GM12878 (cell line): ENCODE data around the gene POU6F2. TPM values are rescaled to one million over a fixed set of nuclear protein-coding genes. Genes with fewer than 3 reads are reported as not detected.

Source experiments
- ATAC-seq: fragments of 200-7000 bp; cut with Tn5 transposase; 3 replicates; pipeline ENCODE4 v1.9.1; 2020; ENCODE audit warnings: mild to moderate bottlenecking, moderate library complexity
- BruUV-seq: library from RNA; stranded (reverse); fragments of 400-500 nt; replicated peaks from 2 replicates; lab custom pipeline; 2021; lab: Mats Ljungman, UMichigan
- CTCF ChIA-PET: fragments of 300-600 bp; sonication (Branson Sonifier 250); formaldehyde crosslinking; extraction: SDS; loops from one replicate; lab custom pipeline; 2021; ENCODE audit warnings: inconsistent platforms; lab: Yijun Ruan, JAX
- POLR2A ChIA-PET: fragments of 350-600 bp; formaldehyde crosslinking; extraction: SDS; loops from one replicate; lab custom pipeline; 2021; ENCODE audit warnings: inconsistent platforms; lab: Charles Lee
- RAD21 ChIA-PET: fragments of 300-600 bp; sonication (Branson Sonifier 250); formaldehyde crosslinking; loops from one replicate; lab custom pipeline; 2023; ENCODE audit warnings: antibody characterized with exemption; ENCODE audit not compliant: unreplicated experiment; lab: Charles Lee
- SMC1A ChIA-PET: fragments of 300-600 bp; sonication (Branson Sonifier 250); formaldehyde crosslinking; loops from one replicate; lab custom pipeline; 2023; ENCODE audit not compliant: unreplicated experiment, uncharacterized antibody; lab: Charles Lee
- DNase-seq: peaks from one replicate; pipeline ENCODE4 v3.0.0-alpha.2; 2011; ENCODE audit warnings: low read depth, low spot score
- FAIRE-seq: peaks from 3 replicates; lab custom pipeline; 2011; peaks lifted over from hg19 to GRCh38; lab: Jason Lieb, UNC
- H2AFZ ChIP-seq: 2 replicates; pipeline ENCODE4 v1.6.0; 2011; ENCODE audit warnings: low read depth, low read length, control low read depth; ENCODE audit not compliant: control insufficient read depth
- H3K27ac ChIP-seq: 2 replicates; pipeline ENCODE4 v1.5.1; 2011; ENCODE audit warnings: control low read depth; ENCODE audit not compliant: control insufficient read depth, insufficient read depth
- H3K27me3 ChIP-seq, 2 experiments: replicated peaks in 1 of 2; 2 replicates each; pipeline versions ENCODE4 v1.6.0 to v1.6.1; 2011; ENCODE audit warnings: low read length in 1 of 2; ENCODE audit not compliant: control insufficient read depth in 2 of 2, insufficient read depth in 2 of 2
- H3K36me3 ChIP-seq, 2 experiments: 2 replicates each; pipeline ENCODE4 v1.5.1; 2011; ENCODE audit warnings: low read length in 1 of 2; ENCODE audit not compliant: control insufficient read depth in 2 of 2, insufficient read depth in 2 of 2
- H3K4me1 ChIP-seq: 2 replicates; pipeline ENCODE4 v1.6.1; 2011; ENCODE audit warnings: mild to moderate bottlenecking, low read length, moderate library complexity, mixed read lengths; ENCODE audit not compliant: control insufficient read depth, insufficient read depth
- H3K4me2 ChIP-seq: 2 replicates; pipeline ENCODE4 v1.6.0; 2011; ENCODE audit warnings: control low read depth; ENCODE audit not compliant: control insufficient read depth, insufficient read depth
- H3K4me3 ChIP-seq: fragments of 200-600 bp; sonication (generic); 2 replicates; pipeline ENCODE4 v1.5.1; 2016
- H3K79me2 ChIP-seq: 2 replicates; pipeline ENCODE4 v1.6.0; 2011; ENCODE audit warnings: low read length; ENCODE audit not compliant: control insufficient read depth, insufficient read depth
- H3K9ac ChIP-seq: 2 replicates; pipeline ENCODE4 v1.8.0; 2011; ENCODE audit warnings: low read length, control low read depth, mixed read lengths; ENCODE audit not compliant: control insufficient read depth, insufficient read depth
- H3K9me3 ChIP-seq: replicated peaks from 3 replicates; pipeline ENCODE4 v1.5.1; 2011; ENCODE audit warnings: mild to moderate bottlenecking, low read length; ENCODE audit not compliant: control insufficient read depth, insufficient read depth
- H4K20me1 ChIP-seq: 2 replicates; pipeline ENCODE4 v1.6.0; 2011; ENCODE audit not compliant: control insufficient read depth, insufficient read depth
- BACH1 ChIP-seq: fragments of 450-650 bp; IDR thresholded peaks from 2 replicates; pipeline ENCODE4 v1.6.1; 2017; ENCODE audit warnings: mild to moderate bottlenecking, borderline replicate concordance
- BHLHE40 ChIP-seq, 2 experiments: fragments of 450-650 bp in 1 of 2; IDR thresholded peaks; 2 replicates each; pipeline ENCODE4 v1.6.1; 2011 to 2017; ENCODE audit warnings: low read depth in 2 of 2, borderline replicate concordance in 1 of 2, improper control_type of control experiment in 1 of 2, low read length in 1 of 2, mild to moderate bottlenecking in 1 of 2
- GABPA ChIP-seq: IDR thresholded peaks from 2 replicates; pipeline ENCODE4 v1.6.1; 2014; ENCODE audit warnings: antibody characterized with exemption, low read depth, mild to moderate bottlenecking, inconsistent platforms
- GATAD2B ChIP-seq: fragments of 450-650 bp; conservative IDR thresholded peaks from 2 replicates; pipeline ENCODE4 v1.6.1; 2017; ENCODE audit warnings: low read depth, mild to moderate bottlenecking, moderate library complexity
- HDAC6 ChIP-seq: fragments of 200-600 bp; sonication (generic); IDR thresholded peaks from one replicate; pipeline ENCODE4 v1.8.0; 2017; ENCODE audit warnings: antibody characterized with exemption; ENCODE audit not compliant: unreplicated experiment
- JUNB ChIP-seq: IDR thresholded peaks from 2 replicates; pipeline ENCODE4 v1.6.1; 2016; ENCODE audit warnings: antibody characterized with exemption, mild to moderate bottlenecking
- JUND ChIP-seq: IDR thresholded peaks from 2 replicates; pipeline ENCODE4 v1.6.1; 2012; ENCODE audit warnings: low read depth, mild to moderate bottlenecking, low read length, improper control_type of control experiment, moderate library complexity
- KAT2A ChIP-seq: conservative IDR thresholded peaks from 2 replicates; pipeline ENCODE4 v1.6.1; 2011; ENCODE audit warnings: low read depth, low read length; ENCODE audit not compliant: control insufficient read depth
- MTA2 ChIP-seq: fragments of 450-650 bp; IDR thresholded peaks from 2 replicates; pipeline ENCODE4 v1.6.1; 2016; ENCODE audit warnings: low read depth, mild to moderate bottlenecking, moderate library complexity
- NFIC ChIP-seq: IDR thresholded peaks from 2 replicates; pipeline ENCODE4 v1.6.1; 2012; ENCODE audit warnings: low read depth, mild to moderate bottlenecking, inconsistent platforms, low read length, moderate library complexity
- NRF1 ChIP-seq: conservative IDR thresholded peaks from 2 replicates; pipeline ENCODE4 v1.6.1; 2011; ENCODE audit warnings: mild to moderate bottlenecking, low read depth, low read length, improper control_type of control experiment
- REST ChIP-seq: IDR thresholded peaks from 2 replicates; pipeline ENCODE4 v1.6.1; 2012; ENCODE audit warnings: mild to moderate bottlenecking, low read depth, low read length
- SMAD1 ChIP-seq: fragments of 450-650 bp; IDR thresholded peaks from 2 replicates; pipeline ENCODE4 v1.6.1; 2018; ENCODE audit warnings: mild to moderate bottlenecking, low read depth; ENCODE audit not compliant: partially characterized antibody
- SMAD5 ChIP-seq: IDR thresholded peaks from 2 replicates; pipeline ENCODE4 v1.6.1; 2016; ENCODE audit warnings: antibody characterized with exemption, low read depth
- SRF ChIP-seq, 2 experiments: IDR thresholded peaks; 2 replicates each; pipeline ENCODE4 v1.6.1; 2011; ENCODE audit warnings: low read depth in 2 of 2, low read length in 2 of 2, mild to moderate bottlenecking in 1 of 2, moderate library complexity in 1 of 2
- WGBS: methylation state at CpG from one replicate; pipeline ENCODE4 v1.1.6; 2016; ENCODE audit warnings: low lambda C conversion rate; ENCODE audit not compliant: insufficient replicate concordance, insufficient coverage; ENCODE audit errors: missing lambda C conversion rate; 5-methylcytosine and 5-hydroxymethylcytosine counted together
- in situ Hi-C: fragments of 300-500 bp; cut with MboI; formaldehyde crosslinking; loops from 9 replicates; pipeline ENCODE4 v1.14.3; 2018; ENCODE audit warnings: mixed read lengths
- intact Hi-C: fragments of 100-400 bp; cut with micrococcal nuclease; formaldehyde crosslinking; loops from one replicate; pipeline ENCODE4 v1.14.2; 2022; ENCODE audit not compliant: unreplicated experiment
- polyA plus RNA-seq, 11 experiments: library from polyadenylated mRNA; depleted of rRNA in 4 of 11; unstranded in 6 of 11; stranded (reverse) in 5 of 11; fragments of >200 nt; fragmentation: Nextera tagmentation in 4 of 11; fragmentation: Illumina TruSeq in 1 of 11; extraction: Ambion mirVana in 4 of 11; extraction: Trizol in 1 of 11; gene quantifications; 1 replicate in 1 of 11; 2 replicates in 10 of 11; pipeline versions ENCODE4 v1.2.1 to v1.2.3, GENCODE V29; 2011 to 2016; ENCODE audit warnings: inconsistent platforms in 2 of 11, missing spikeins in 2 of 11, low read depth in 1 of 11
- total RNA-seq, 4 experiments: library from RNA; depleted of rRNA in 3 of 4; stranded (reverse); fragments of >200 nt in 3 of 4; fragmentation: Illumina TruSeq in 1 of 4; extraction: Trizol in 1 of 4; gene quantifications; 2 replicates each; pipeline versions ENCODE4 v1.2.1 to v1.2.3, GENCODE V29; 2013 to 2021

The POU6F2 gene
- total and polyA plus RNA-seq, 10 of the 15 experiments (the other 5 are each of a cell fraction or from before 2014, with no cell fraction given) = 0.10 TPM; not detected in 9

DNA sequence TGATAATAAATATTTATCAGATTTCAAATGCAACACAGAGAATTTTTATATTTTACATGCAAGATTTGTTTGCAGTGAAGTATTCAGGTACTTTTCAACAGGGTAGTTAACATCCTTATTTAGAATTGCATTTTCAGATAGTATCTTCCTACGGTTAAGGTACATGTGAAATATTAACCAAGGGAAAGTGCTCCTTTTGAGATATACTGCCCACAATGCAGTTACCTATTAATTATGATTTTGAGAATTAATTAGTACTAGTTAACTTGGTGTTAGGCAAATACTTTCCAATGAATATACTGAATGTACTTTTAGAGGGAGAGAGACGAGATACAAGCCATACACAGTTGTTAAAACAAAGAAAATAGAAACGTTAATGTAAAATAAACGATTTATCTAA is 382.3 kb downstream of the POU6F2 start:
- no peaks in the 10 kb centered on the region for H3K79me2 ChIP-seq
- H3K4me1 ChIP-seq = no peaks in the 10 kb centered on the region
- H3K4me2 ChIP-seq = no peak overlapping the region
- H3K27ac ChIP-seq = no peak overlapping the region
- H3K4me3 ChIP-seq = no peak overlapping the region
- TF ChIP-seq KAT2A = no peak
- TF ChIP-seq MTA2 = peak; percentile 92
- TF ChIP-seq HDAC6 = no peak
- no peak for TF ChIP-seq JUND
- BruUV-seq = no TSS peak
- peak; percentile 66 for ATAC-seq
- no peaks in the 10 kb centered on the region for H3K9me3 ChIP-seq
- ChIA-PET RAD21 (no interaction called here), CTCF (no interaction called here), POLR2A (no interaction called here), SMC1A (interaction anchor here (1.3 kb wide), 1 partner anchor 10 kb away, joined by 3 read pairs; no protein-coding TSS in a partner anchor)
- WGBS = 14% methylated on average over 4 of the region's 4 CpGs
- no peaks in the 10 kb centered on the region for H3K27me3 ChIP-seq
- FAIRE-seq = no peak
- in situ Hi-C loops (no loop called here), intact Hi-C loops (loop anchor here (5.0 kb wide), 1 partner anchor 53 kb away; no protein-coding TSS in a partner anchor)
- H2AFZ ChIP-seq = no peak overlapping the region
- no peaks in the 10 kb centered on the region for H4K20me1 ChIP-seq
- DNase-seq = no peak
- H3K36me3 ChIP-seq = no peaks in the 10 kb centered on the region
- no peak overlapping the region for H3K9ac ChIP-seq

DNA sequence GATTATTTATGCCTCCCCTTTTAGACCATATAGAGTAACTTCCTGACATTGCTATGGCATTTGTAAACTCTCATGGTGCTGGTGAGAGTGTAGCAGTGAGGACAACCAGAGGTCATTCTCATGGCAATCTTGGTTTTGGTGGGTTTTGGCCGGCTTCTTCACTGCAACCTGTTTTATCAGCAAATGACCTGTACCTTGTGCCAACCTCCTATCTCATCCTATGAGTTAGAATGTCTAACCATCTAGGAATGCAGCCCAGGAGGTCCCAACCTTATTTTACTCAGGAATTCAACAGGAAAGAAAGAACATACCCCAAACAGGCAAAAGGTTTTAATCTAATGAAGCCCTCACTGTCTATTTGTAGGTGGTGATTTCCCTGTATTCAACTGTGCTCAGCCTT is 383.1 kb downstream of the POU6F2 start:
- H3K4me3 ChIP-seq = no peak overlapping the region
- no peaks in the 10 kb centered on the region for H3K9me3 ChIP-seq
- no TSS peak for BruUV-seq
- in situ Hi-C loops (no loop called here), intact Hi-C loops (loop anchor here (5.0 kb wide), 1 partner anchor 53 kb away; no protein-coding TSS in a partner anchor)
- no peaks in the 10 kb centered on the region for H3K36me3 ChIP-seq
- no peak overlapping the region for H2AFZ ChIP-seq
- WGBS = 0% methylated on average over 1 of the region's 1 CpG
- RAD21 ChIA-PET = interaction anchor here (1.0 to 1.6 kb wide), 3 partner anchors 11 to 73 kb away, joined by 3 to 4 read pairs (median 3); no protein-coding TSS in a partner anchor
- no peak for FAIRE-seq
- CTCF ChIA-PET = interaction anchor here (1.6 kb wide), 1 partner anchor 57 kb away, joined by 3 read pairs; no protein-coding TSS in a partner anchor
- H4K20me1 ChIP-seq = no peaks in the 10 kb centered on the region
- H3K4me2 ChIP-seq = no peak overlapping the region
- H3K4me1 ChIP-seq = no peaks in the 10 kb centered on the region
- ATAC-seq = peak; percentile 23
- SMC1A ChIA-PET = interaction anchor here (1.0 to 1.6 kb wide), 5 partner anchors 8 to 72 kb away, joined by 3 to 5 read pairs (median 3); no protein-coding TSS in a partner anchor
- POLR2A ChIA-PET = no interaction called here
- H3K27ac ChIP-seq = no peak overlapping the region
- TF ChIP-seq GABPA = no peak
- TF ChIP-seq SRF (IDR thresholded peaks at IDR 0.05; ENCODE audit: low read depth in 2 of 2, low read length in 2 of 2) = no peak
- TF ChIP-seq REST = no peak
- no peak for TF ChIP-seq BHLHE40 (IDR thresholded peaks at IDR 0.05; ENCODE audit: borderline replicate concordance in 1 of 2, low read depth in 2 of 2, low read length in 1 of 2)
- no peak for TF ChIP-seq BACH1
- no peak for TF ChIP-seq NFIC
- TF ChIP-seq SMAD1 = no peak
- no peak for TF ChIP-seq JUNB
- no peak for TF ChIP-seq GATAD2B
- TF ChIP-seq SMAD5 = no peak
- no peak for TF ChIP-seq JUND
- no peak for TF ChIP-seq KAT2A
- TF ChIP-seq NRF1 = no peak
- no peak for DNase-seq
- H3K27me3 ChIP-seq = no peaks in the 10 kb centered on the region
- no peak overlapping the region for H3K9ac ChIP-seq
- no peaks in the 10 kb centered on the region for H3K79me2 ChIP-seq
